Measurements from ENCODE around the gene HOXA1.

Gene HOXA1

GRCh38 chr7:27073076-27073475 lies 22.7 kb downstream of the HOXA1 start:
- no peak overlapping the region for H3K4me3 ChIP-seq (ENCODE audit: low read depth, low read length, poor library complexity, severe bottlenecking)
- H3K9me3 ChIP-seq (ENCODE audit: low read length) = no peaks in the 10 kb centered on the region
- H3K9ac ChIP-seq (ENCODE audit: low read length) = no peak overlapping the region
- H2AFZ ChIP-seq (ENCODE audit: low read length) = no peak overlapping the region
- no peak overlapping the region for H3K4me2 ChIP-seq (ENCODE audit: low read length)
- no peaks in the 10 kb centered on the region for H3F3A ChIP-seq (ENCODE audit: insufficient read depth, low read length)
- no peaks in the 10 kb centered on the region for H3K27me3 ChIP-seq (ENCODE audit: insufficient read depth, low read length)
- TF ChIP-seq CTCF (IDR thresholded peaks at IDR 0.05; ENCODE audit: low read length) = no peak
- no peak for TF ChIP-seq EZH2 (IDR thresholded peaks at IDR 0.05; ENCODE audit: borderline replicate concordance, low read length)
- no peaks in the 10 kb centered on the region for H3K36me3 ChIP-seq (ENCODE audit: insufficient read depth, low read length)
- no peaks in the 10 kb centered on the region for H3K4me1 ChIP-seq (ENCODE audit: insufficient read depth, low read length, severe bottlenecking)
- no peak overlapping the region for H3K27ac ChIP-seq (ENCODE audit: low read depth, low read length, poor library complexity, severe bottlenecking)
- H4K20me1 ChIP-seq (ENCODE audit: insufficient read depth, low read length) = no peaks in the 10 kb centered on the region
- H3K79me2 ChIP-seq (ENCODE audit: insufficient read depth, low read length) = no peaks in the 10 kb centered on the region
- no peaks in the 10 kb centered on the region for H3K9me2 ChIP-seq (ENCODE audit: low read depth, low read length)

- no peaks in the 10 kb centered on the region for H3K36me3 ChIP-seq (ENCODE audit: insufficient read depth, low read length)
Measured at GRCh38 chr7:27071622-27072390, 24.0 kb downstream of the HOXA1 start.

GRCh38 chr7:27068259-27068658 lies 27.5 kb downstream of the HOXA1 start:
- Histone ChIP-seq H3K9me3 (ENCODE audit: low read length) (no peaks in the 10 kb centered on the region), H3F3A (ENCODE audit: insufficient read depth, low read length) (no peaks in the 10 kb centered on the region), H3K4me1 (ENCODE audit: insufficient read depth, low read length, severe bottlenecking) (no peaks in the 10 kb centered on the region), H3K79me2 (ENCODE audit: insufficient read depth, low read length) (no peaks in the 10 kb centered on the region), H3K4me2 (ENCODE audit: low read length) (no peak overlapping the region), H3K27ac (ENCODE audit: low read depth, low read length, poor library complexity, severe bottlenecking) (no peak overlapping the region), H2AFZ (ENCODE audit: low read length) (no peak overlapping the region), H3K36me3 (ENCODE audit: insufficient read depth, low read length) (no peaks in the 10 kb centered on the region), H3K9ac (ENCODE audit: low read length) (no peak overlapping the region), H3K4me3 (ENCODE audit: low read depth, low read length, poor library complexity, severe bottlenecking) (no peak overlapping the region), H3K9me2 (ENCODE audit: low read depth, low read length) (no peaks in the 10 kb centered on the region), H3K27me3 (ENCODE audit: insufficient read depth, low read length) (no peaks in the 10 kb centered on the region), H4K20me1 (ENCODE audit: insufficient read depth, low read length) (no peaks in the 10 kb centered on the region)
- TF ChIP-seq CTCF (IDR thresholded peaks at IDR 0.05; ENCODE audit: low read length) (no peak), EZH2 (IDR thresholded peaks at IDR 0.05; ENCODE audit: borderline replicate concordance, low read length) (no peak)

More at GRCh38 chr7:27071622-27072390, 24.0 kb downstream of the HOXA1 start:
- Histone ChIP-seq H3K79me2 (ENCODE audit: insufficient read depth, low read length) (no peaks in the 10 kb centered on the region), H3K9ac (ENCODE audit: low read length) (no peak overlapping the region), H3K4me2 (ENCODE audit: low read length) (no peak overlapping the region), H2AFZ (ENCODE audit: low read length) (no peak overlapping the region), H3K9me2 (ENCODE audit: low read depth, low read length) (no peaks in the 10 kb centered on the region), H3K27me3 (ENCODE audit: insufficient read depth, low read length) (no peaks in the 10 kb centered on the region), H3K9me3 (ENCODE audit: low read length) (no peaks in the 10 kb centered on the region), H3K27ac (ENCODE audit: low read depth, low read length, poor library complexity, severe bottlenecking) (no peak overlapping the region), H4K20me1 (ENCODE audit: insufficient read depth, low read length) (no peaks in the 10 kb centered on the region), H3K4me1 (ENCODE audit: insufficient read depth, low read length, severe bottlenecking) (no peaks in the 10 kb centered on the region), H3K4me3 (ENCODE audit: low read depth, low read length, poor library complexity, severe bottlenecking) (no peak overlapping the region), H3F3A (ENCODE audit: insufficient read depth, low read length) (no peaks in the 10 kb centered on the region)
- TF ChIP-seq CTCF (IDR thresholded peaks at IDR 0.05; ENCODE audit: low read length) (no peak), EZH2 (IDR thresholded peaks at IDR 0.05; ENCODE audit: borderline replicate concordance, low read length) (no peak)
